Activated CD4-positive, alpha-beta memory T cell treated with anti-CD3 and anti-CD28 coated beads, Interleukin-2, amount 10 ng/mL, durations not matched to agents 7 days and 5 days (primary cell): ENCODE measurements around the gene DCTD. TPM values are rescaled to one million over a fixed set of nuclear protein-coding genes. Genes with fewer than 3 reads are reported as not detected.
"Not testable (repeated sequence)": the region's sequence is repeated elsewhere in the genome, so short reads cannot be mapped to it uniquely, and the experiment has no call there.

ENCODE experiments used
- CTCF ChIA-PET: fragments of 350-600 bp; sonication (Branson Sonifier 250); formaldehyde crosslinking; loops from one replicate; lab custom pipeline; 2021; ENCODE audit warnings: antibody characterized with exemption, inconsistent platforms; lab: Charles Lee
- POLR2A ChIA-PET: fragments of 350-600 bp; sonication (Branson Sonifier 250); formaldehyde crosslinking; loops from one replicate; lab custom pipeline; 2021; ENCODE audit warnings: antibody characterized with exemption; lab: Charles Lee
- DNase-seq: peaks from one replicate; pipeline ENCODE4 v3.0.0-alpha.2; 2020
- H3K27ac Mint-ChIP-seq: one replicate; pipeline ENCODE4 v1.8.0; 2021; ENCODE audit warnings: mild to moderate bottlenecking, mixed read lengths
- H3K27me3 Mint-ChIP-seq: one replicate; pipeline ENCODE4 v1.8.0; 2021; ENCODE audit warnings: mixed read lengths
- H3K36me3 Mint-ChIP-seq: one replicate; pipeline ENCODE4 v1.8.0; 2021; ENCODE audit warnings: low read depth, mixed read lengths
- H3K4me1 Mint-ChIP-seq: one replicate; pipeline ENCODE4 v1.8.0; 2021; ENCODE audit warnings: mixed read lengths
- H3K4me3 Mint-ChIP-seq: one replicate; pipeline ENCODE4 v1.8.0; 2021; ENCODE audit warnings: mild to moderate bottlenecking, mixed read lengths
- H3K9me3 Mint-ChIP-seq: one replicate; pipeline ENCODE4 v1.8.0; 2021; ENCODE audit warnings: mixed read lengths
- total RNA-seq, 2 experiments: library from RNA; stranded (reverse); gene quantifications; one replicate each; pipeline ENCODE4 v1.2.3, GENCODE V29; 2021

Gene DCTD
- total RNA-seq, 2 experiments from 2014 or later, result 71.0 to 72.9 TPM

DNA sequence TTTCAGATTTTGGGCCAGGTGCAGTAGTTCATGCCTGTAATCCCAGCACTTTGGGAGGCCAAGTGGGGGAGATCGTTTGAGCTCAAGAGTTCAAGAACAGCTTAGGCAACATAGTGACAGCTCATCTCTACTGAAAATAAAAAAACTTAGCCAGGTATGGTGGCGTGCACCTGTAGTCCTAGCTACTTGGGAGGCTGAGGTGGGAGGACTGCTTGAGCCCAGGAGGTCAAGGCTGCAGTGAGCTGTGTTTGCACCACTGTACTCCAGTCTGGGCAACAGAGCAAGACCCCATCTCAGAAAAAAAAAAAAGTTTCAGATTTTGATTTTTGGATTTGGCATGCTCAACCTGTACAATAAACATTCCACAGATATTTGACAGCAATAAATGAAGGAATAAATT lies 17.2 kb downstream of the DCTD start:
- H3K4me3 Mint-ChIP-seq, H3K4me1 Mint-ChIP-seq, H3K27me3 Mint-ChIP-seq, H3K9me3 Mint-ChIP-seq, DNase-seq, H3K27ac Mint-ChIP-seq: not testable (repeated sequence)
- CTCF ChIA-PET, result interaction anchor here (0.7 to 0.8 kb wide), 2 partner anchors 18 to 22 kb away, joined by 3 to 4 read pairs; no protein-coding TSS in a partner anchor
- peaks cover 41% of the 10 kb centered on the region for H3K36me3 Mint-ChIP-seq
- POLR2A ChIA-PET, result interaction anchor here (0.7 kb wide), 1 partner anchor 273 kb away, joined by 4 read pairs; no protein-coding TSS in a partner anchor

DNA sequence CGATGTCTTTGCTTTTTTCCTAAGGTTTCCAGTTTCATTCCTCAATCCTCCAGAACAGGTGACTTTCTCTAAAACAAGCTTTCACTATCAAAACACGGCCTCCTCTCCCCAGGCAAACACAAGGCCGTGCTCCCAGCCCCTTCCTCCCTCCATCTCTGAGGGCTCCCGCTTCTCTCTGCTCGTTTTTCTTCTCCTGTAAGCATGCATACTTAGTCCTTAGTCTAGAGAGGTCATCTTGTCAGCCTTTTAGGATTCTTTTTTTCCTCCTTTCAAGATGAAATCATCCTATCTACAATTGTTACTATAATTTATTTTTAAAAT lies 18.7 kb downstream of the DCTD start:
- POLR2A ChIA-PET, result no interaction called here

DNA sequence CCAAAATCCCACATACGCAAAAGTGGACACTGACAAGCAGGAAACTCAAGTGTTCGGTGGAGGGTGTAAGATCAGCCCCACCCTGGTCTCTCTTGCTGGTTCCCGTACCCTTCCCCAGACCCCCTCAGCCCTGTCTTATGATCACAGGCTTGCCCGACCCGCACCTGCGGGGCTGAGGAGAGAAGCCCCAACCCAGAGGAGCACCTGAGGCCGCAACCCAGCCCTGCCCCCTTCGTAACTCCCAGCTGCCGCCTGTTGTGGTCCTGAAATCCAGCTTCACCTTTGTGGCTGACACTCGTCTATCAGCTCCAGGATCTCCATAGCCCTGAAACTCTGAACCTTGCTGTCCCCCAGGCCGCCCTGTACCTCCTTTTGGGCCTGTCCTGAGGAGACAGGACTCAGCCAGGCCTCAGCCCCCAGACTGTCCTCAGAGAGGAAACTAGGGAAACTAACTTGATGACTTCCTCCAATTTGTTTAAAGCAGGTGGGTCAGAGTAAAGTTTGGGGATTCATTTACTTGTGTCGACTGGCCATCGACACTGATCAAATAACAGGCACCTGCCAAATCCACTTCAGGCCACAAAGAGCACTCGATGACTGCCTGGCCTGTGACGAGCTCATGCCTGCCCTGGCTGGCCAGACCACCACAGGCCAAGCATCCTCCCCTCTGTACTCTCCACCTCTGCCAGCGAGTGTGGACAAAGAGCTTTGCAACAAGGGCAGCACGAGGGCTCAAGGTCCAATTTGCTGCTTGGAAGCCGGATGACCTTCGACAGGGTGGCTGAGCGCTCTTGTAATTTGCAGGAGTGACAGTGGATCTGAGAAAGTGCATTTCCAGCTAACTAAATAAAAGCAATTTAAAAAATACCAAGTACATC lies 19.3 kb downstream of the DCTD start:
- Mint-ChIP-seq H3K36me3 (peaks cover 42% of the 10 kb centered on the region), H3K9me3 (no peaks in the 10 kb centered on the region), H3K27me3 (no peaks in the 10 kb centered on the region), H3K4me1 (no peaks in the 10 kb centered on the region), H3K4me3 (no peak overlapping the region), H3K27ac (no peak overlapping the region)
- DNase-seq, result no peak
- CTCF ChIA-PET, result interaction anchor here (0.7 kb wide), 1 partner anchor 14 kb away, joined by 3 read pairs; no protein-coding TSS in a partner anchor
- POLR2A ChIA-PET, result no interaction called here

More for the DNA sequence above, 18.7 kb downstream of the DCTD start:
- H3K36me3 Mint-ChIP-seq, result peaks cover 38% of the 10 kb centered on the region
- no peak overlapping the region for H3K4me3 Mint-ChIP-seq
- no peak overlapping the region for H3K27ac Mint-ChIP-seq
- H3K4me1 Mint-ChIP-seq, result no peaks in the 10 kb centered on the region
- DNase-seq, result no peak
- CTCF ChIA-PET, result interaction anchor here (0.7 kb wide), 1 partner anchor 13 kb away, joined by 3 read pairs; no protein-coding TSS in a partner anchor
- H3K9me3 Mint-ChIP-seq, result no peaks in the 10 kb centered on the region
- H3K27me3 Mint-ChIP-seq, result no peaks in the 10 kb centered on the region

DNA sequence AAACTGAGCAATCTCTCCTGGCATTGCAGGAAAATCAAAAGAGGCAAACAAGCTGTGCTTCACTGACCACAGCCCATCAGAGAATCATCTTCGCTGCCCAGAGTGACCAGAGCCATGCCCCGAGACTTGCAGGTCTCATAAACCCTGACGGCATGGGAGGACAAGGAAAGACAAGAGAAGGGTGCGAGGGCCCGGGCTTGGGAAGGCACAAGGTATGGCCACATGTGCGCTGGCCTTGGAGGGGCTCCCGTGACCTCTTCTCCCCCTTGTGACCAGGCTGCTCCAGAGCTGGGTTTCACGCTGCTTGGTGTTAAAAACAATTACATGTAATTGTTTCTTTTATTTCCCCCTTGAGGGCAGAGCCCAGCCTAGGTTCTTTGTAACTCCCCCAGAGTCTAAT lies 20.8 kb downstream of the DCTD start:
- Mint-ChIP-seq H3K27me3 (no peaks in the 10 kb centered on the region), H3K4me1 (no peaks in the 10 kb centered on the region), H3K36me3 (peaks cover 45% of the 10 kb centered on the region), H3K9me3 (no peaks in the 10 kb centered on the region), H3K4me3 (no peak overlapping the region), H3K27ac (no peak overlapping the region)
- CTCF ChIA-PET, result no interaction called here
- no peak for DNase-seq
- POLR2A ChIA-PET, result no interaction called here

DNA sequence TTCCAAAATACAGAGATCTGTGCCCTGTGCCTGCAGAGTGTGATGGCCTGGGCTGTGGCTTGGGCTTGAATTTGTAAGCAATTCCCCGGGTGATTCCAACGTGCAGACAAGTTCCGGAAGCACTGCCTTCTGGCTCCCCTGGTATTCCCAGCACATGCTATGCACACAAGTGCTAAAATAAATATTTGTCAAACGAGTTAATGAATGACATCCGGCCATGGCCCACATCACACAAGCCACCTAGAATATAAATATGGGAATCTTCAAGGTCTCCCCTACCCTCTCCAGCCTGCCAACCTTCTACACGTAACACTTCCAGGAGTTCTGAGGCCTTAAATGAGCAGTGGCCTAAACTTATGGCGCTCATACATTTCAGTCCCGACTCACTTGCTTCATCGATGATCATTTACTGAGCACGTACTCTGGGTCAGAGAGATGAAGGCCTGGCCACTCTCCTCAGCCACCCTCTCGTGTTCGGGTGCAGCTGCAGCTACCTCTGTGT lies 21.3 kb downstream of the DCTD start:
- H3K36me3 Mint-ChIP-seq, result peaks cover 49% of the 10 kb centered on the region
- H3K4me1 Mint-ChIP-seq, result no peaks in the 10 kb centered on the region
- no peaks in the 10 kb centered on the region for H3K27me3 Mint-ChIP-seq
- H3K27ac Mint-ChIP-seq, result no peak overlapping the region
- H3K9me3 Mint-ChIP-seq, result no peaks in the 10 kb centered on the region
- H3K4me3 Mint-ChIP-seq, result no peak overlapping the region
- ChIA-PET POLR2A (no interaction called here), CTCF (no interaction called here)
- DNase-seq, result no peak

DNA sequence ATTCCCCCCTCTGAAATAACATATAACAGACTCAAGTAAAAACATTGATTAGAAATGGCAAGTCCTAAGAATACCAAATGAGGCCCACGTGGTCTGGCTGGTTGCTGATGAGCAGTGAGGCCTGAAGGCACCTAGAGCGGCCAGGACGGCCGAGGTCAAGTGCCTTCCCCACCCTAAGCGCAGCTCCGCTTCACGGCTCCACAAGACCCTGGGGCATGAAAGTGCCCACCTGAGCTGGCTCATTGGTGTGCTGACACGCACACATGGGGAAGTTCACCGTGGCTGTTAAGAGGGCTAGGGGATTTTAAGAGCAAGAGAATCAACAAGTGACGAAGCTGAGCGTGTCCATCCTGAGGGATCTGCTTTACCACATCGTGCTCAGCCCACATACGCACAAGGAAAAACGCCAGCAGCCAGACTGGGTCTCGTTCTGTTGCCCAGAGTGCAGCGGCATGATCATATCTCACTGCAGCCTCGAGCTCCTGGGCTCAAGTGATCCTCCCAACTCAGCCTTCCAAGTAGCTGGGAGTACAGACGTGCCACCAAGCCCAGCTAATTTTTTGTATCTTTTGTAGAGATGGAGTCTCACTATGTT lies 22.4 kb downstream of the DCTD start:
- POLR2A ChIA-PET, result no interaction called here
- Mint-ChIP-seq H3K9me3 (no peaks in the 10 kb centered on the region), H3K4me1 (no peaks in the 10 kb centered on the region), H3K36me3 (peaks cover 50% of the 10 kb centered on the region), H3K27me3 (no peaks in the 10 kb centered on the region), H3K27ac (no peak overlapping the region), H3K4me3 (no peak overlapping the region)
- CTCF ChIA-PET, result no interaction called here
- no peak for DNase-seq

DNA sequence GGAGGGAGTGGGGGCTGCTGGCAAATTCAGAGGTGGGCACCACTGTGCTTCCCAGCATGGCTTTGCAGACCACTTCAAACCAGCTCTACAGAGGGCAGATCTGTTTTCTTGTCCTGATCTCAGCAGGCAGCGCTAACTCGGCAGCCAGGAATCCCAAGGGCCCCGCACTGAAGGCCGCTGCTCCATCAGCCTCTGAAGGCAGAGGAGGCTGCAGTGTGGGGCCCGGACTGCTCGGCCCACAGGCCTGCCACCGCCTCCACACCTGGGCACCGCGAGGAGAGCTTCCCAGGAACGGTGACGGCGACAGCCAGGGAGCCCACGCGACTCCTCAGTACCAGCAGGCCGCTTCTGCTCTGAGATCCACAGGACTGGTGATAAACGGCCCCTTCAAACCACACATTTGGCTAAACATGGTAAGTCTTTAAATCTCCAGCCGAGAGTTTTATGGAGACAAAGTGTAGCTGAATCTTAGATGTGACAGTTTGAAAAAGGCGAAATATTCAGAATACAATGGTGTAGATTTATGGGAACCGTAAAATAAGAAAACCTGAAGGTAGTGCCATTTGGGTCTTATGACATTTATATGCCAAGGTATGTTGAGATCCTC lies 23.6 kb downstream of the DCTD start:
- H3K27ac Mint-ChIP-seq, result no peak overlapping the region
- ChIA-PET CTCF (no interaction called here), POLR2A (no interaction called here)
- peaks cover 60% of the 10 kb centered on the region for H3K36me3 Mint-ChIP-seq
- DNase-seq, result no peak
- H3K27me3 Mint-ChIP-seq, result no peaks in the 10 kb centered on the region
- H3K4me3 Mint-ChIP-seq, result no peak overlapping the region
- H3K9me3 Mint-ChIP-seq, result no peaks in the 10 kb centered on the region
- H3K4me1 Mint-ChIP-seq, result no peaks in the 10 kb centered on the region

DNA sequence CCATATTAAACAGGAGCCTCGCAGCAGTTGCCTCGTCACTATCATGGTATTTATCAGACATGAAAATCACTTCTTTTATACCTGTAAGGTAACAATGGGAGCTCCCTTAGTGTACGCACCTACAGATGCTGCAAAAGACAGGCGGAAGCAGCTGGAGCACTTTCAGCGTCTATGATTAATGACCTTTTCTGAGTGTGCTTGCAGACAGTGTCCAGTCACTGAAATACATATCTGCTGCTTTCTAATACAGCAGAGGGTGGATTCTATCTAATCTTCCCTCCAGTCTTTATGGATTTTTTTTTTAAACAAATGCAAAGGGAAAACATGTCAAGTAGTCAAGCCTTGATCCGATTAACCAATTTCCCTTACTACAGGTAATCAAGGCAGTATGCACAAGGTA lies 24.1 kb downstream of the DCTD start:
- Mint-ChIP-seq H3K9me3 (no peaks in the 10 kb centered on the region), H3K4me3 (no peak overlapping the region), H3K27me3 (no peaks in the 10 kb centered on the region), H3K27ac (no peak overlapping the region), H3K36me3 (peaks cover 65% of the 10 kb centered on the region), H3K4me1 (no peaks in the 10 kb centered on the region)
- ChIA-PET POLR2A (no interaction called here), CTCF (no interaction called here)
- DNase-seq, result no peak

DNA sequence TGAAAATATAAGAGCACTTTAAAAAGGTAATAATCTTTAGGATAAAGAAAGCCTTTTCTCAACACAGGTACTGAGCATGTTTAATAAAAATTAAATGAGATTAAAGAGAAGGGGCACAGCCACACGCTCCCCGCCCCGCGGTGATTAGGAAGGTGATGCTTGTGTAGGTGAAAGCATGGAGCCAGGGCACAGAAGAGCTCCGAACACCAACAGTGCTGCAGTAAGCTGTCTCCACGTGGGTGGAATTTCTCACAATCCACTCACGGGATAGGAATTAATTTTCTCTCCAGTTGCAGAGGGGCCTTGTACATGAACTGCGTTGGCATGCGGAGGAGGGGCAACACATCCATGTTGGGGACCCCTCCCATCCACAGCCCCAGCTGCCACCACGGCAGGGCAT lies 27.0 kb downstream of the DCTD start:
- Mint-ChIP-seq H3K4me1 (no peaks in the 10 kb centered on the region), H3K4me3 (no peak overlapping the region), H3K9me3 (peaks cover 3% of the 10 kb centered on the region), H3K36me3 (peaks cover 84% of the 10 kb centered on the region), H3K27ac (no peak overlapping the region), H3K27me3 (no peaks in the 10 kb centered on the region)
- DNase-seq, result no peak
- CTCF ChIA-PET, result no interaction called here
- POLR2A ChIA-PET, result no interaction called here

DNA sequence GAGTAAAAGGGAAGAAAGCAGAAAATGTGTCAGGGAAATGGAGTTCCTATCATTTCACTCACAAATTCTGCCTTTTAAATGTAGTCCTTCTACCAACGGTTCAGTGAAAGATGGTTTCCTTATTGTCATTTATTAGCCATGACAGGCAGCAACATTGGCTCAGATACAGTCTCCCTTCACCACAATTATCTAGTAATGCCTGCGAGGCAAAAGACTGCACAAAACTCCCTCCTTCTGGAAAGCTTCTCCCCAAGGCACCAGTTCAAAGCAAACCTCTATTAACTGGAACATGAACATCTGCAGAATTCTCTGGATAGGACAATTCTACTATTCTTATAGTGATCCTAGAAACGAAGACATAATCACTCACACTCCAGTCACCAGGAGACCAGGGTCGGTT lies 28.3 kb downstream of the DCTD start:
- CTCF ChIA-PET, result no interaction called here
- DNase-seq, result no peak
- Mint-ChIP-seq H3K36me3 (peaks cover 84% of the 10 kb centered on the region), H3K4me1 (no peaks in the 10 kb centered on the region), H3K9me3 (peaks cover 8% of the 10 kb centered on the region), H3K4me3 (no peak overlapping the region), H3K27ac (no peak overlapping the region), H3K27me3 (no peaks in the 10 kb centered on the region)
- POLR2A ChIA-PET, result no interaction called here

DNA sequence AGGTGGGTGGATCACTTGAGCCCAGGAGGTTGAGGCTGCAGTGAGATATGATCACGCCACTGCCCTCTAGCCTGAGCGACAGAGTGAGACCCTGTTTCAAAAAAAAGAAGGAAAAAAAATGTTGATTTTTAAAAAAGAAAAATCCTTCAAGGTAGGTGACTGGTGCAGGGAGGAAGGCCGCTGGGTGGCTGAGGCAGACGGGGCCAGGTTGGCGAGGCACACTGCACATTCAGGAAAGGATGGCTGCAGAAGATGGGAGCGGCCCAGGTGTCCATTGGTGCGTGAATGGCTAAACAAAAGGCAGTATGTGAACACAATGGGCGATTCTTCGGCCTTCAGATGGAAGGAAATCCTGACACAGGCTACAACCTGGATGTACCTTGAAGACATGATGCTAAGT lies 30.4 kb downstream of the DCTD start:
- peaks cover 8% of the 10 kb centered on the region for H3K9me3 Mint-ChIP-seq
- no peak overlapping the region for H3K27ac Mint-ChIP-seq
- no peaks in the 10 kb centered on the region for H3K4me1 Mint-ChIP-seq
- CTCF ChIA-PET, result no interaction called here
- POLR2A ChIA-PET, result no interaction called here
- H3K4me3 Mint-ChIP-seq, result no peak overlapping the region
- no peaks in the 10 kb centered on the region for H3K27me3 Mint-ChIP-seq
- DNase-seq, result no peak
- H3K36me3 Mint-ChIP-seq, result peaks cover 82% of the 10 kb centered on the region

DNA sequence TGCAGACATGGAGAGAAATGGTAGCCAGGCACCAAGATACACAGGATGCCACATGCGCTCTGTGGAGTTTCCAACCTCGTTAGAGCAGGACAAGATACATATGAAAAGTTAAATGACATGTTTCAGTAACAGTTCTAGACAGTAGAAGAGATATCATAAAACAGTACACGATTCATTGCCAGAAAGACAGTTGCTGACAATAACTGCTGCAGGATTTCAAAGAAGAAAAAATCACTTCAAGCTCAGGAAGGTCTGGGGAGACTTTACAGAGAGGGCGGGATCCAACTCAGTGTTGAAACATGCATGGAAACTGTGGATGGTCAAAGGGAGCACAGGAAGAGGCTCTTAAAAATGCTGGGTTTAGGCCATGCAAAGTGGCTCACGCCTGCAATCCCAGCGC lies 31.0 kb downstream of the DCTD start:
- peaks cover 78% of the 10 kb centered on the region for H3K36me3 Mint-ChIP-seq
- CTCF ChIA-PET, result no interaction called here
- no peak overlapping the region for H3K4me3 Mint-ChIP-seq
- no peak for DNase-seq
- POLR2A ChIA-PET, result no interaction called here
- no peaks in the 10 kb centered on the region for H3K27me3 Mint-ChIP-seq
- H3K9me3 Mint-ChIP-seq, result peaks cover 8% of the 10 kb centered on the region
- no peak overlapping the region for H3K27ac Mint-ChIP-seq
- no peaks in the 10 kb centered on the region for H3K4me1 Mint-ChIP-seq

DNA sequence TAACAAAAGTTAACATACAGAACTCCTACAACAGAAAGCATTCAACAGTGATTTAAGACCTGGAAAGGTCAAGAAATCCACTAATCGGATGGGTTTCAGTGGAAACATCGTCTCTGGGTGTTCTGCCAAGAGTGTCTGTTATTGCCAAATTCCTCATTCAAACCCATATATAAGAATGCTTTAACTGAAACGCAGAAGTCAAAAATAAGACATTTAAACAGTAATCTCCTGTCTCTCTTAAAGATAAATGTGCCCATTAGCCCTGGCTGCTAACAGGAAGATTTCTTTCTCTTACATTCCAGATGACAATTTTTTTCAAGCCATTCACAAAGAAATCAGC lies 31.5 kb downstream of the DCTD start:
- no peak overlapping the region for H3K4me3 Mint-ChIP-seq
- H3K27ac Mint-ChIP-seq, result no peak overlapping the region
- ChIA-PET POLR2A (no interaction called here), CTCF (no interaction called here)
- DNase-seq, result no peak
- H3K9me3 Mint-ChIP-seq, result peaks cover 8% of the 10 kb centered on the region
- no peaks in the 10 kb centered on the region for H3K27me3 Mint-ChIP-seq
- H3K36me3 Mint-ChIP-seq, result peaks cover 77% of the 10 kb centered on the region
- no peaks in the 10 kb centered on the region for H3K4me1 Mint-ChIP-seq
